ENCODE data around the gene DOK5.

DNA sequence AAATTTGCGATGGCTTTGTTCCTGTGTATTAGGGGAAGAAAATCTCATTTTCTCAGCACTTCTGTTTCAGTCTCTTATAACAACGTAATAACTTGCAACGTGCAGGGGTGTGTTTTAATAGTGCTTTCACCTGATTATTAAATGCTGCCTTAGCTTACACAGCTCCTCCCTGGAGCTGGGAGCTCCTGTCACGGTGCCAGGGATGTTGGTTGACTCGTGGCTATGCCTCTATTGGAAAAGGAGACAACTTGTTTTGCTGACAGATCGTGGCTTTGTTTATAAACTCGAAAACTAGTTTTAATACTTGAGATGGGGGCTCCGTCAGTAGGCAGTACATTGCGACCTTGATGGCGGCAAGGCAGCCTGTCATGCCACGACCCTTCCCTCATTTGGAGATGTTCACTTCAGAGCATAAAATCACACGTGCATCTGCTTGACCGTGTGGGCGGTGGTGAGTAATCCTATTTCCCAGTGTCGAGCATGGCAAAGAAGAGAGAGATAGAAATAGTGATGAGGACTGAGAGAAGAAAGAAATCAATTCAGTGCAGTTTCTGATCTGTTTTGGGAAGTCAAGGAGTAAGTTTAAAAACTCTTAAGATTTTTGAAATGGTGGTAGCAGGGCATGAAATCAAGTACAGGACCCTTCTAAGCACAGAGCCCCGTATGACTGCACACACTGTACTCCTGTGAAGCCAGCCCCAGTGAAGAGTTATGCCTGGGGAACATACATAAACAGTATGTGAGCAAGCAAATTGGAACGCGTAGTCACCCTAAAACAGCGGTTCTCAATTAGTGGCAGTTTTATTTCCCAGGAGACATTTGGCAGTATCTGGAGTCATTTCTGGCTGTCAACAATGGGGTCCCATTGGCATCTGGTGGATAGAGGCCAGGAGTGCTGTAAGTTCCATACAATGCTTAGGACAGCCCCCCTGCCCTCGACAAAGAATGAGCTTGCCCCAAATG lies 147.2 kb downstream of the DOK5 start:
- no peak for TF ChIP-seq POLR2AphosphoS5 (IDR thresholded peaks at IDR 0.05)
- TF ChIP-seq, protein P1, sequence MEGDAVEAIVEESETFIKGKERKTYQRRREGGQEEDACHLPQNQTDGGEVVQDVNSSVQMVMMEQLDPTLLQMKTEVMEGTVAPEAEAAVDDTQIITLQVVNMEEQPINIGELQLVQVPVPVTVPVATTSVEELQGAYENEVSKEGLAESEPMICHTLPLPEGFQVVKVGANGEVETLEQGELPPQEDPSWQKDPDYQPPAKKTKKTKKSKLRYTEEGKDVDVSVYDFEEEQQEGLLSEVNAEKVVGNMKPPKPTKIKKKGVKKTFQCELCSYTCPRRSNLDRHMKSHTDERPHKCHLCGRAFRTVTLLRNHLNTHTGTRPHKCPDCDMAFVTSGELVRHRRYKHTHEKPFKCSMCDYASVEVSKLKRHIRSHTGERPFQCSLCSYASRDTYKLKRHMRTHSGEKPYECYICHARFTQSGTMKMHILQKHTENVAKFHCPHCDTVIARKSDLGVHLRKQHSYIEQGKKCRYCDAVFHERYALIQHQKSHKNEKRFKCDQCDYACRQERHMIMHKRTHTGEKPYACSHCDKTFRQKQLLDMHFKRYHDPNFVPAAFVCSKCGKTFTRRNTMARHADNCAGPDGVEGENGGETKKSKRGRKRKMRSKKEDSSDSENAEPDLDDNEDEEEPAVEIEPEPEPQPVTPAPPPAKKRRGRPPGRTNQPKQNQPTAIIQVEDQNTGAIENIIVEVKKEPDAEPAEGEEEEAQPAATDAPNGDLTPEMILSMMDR (IDR thresholded peaks at IDR 0.05) = no peak

Data from prostate gland (tissue), 2 donors.